Cardiac fibroblast (primary cell): Measurements from ENCODE around the gene RANBP3L.
A peak's percentile ranks its signal among the peaks of the same experiment; 100 is the strongest.
"Not testable (repeated sequence)": the region's sequence is repeated elsewhere in the genome, so short reads cannot be mapped to it uniquely, and the experiment has no call there.

Experiments
- DNase-seq, 2 donors: peaks; one replicate each; pipeline versions ENCODE4 v3.0.0 to v3.0.0-alpha.2; 2010; ENCODE audit warnings: low read depth in 2 of 2
- H3K4me3 ChIP-seq, 2 donors: replicated peaks in 1 of 2; 1 replicate in 1 of 2; 2 replicates in 1 of 2; pipeline ENCODE4 v1.5.1; 2011; ENCODE audit warnings: low read depth in 2 of 2, low read length in 2 of 2, mild to moderate bottlenecking in 2 of 2, moderate library complexity in 1 of 2
- TF ChIP-seq, protein P1 (sequence below): IDR thresholded peaks from one replicate; pipeline ENCODE4 v1.5.1; 2011; ENCODE audit warnings: low read depth, mild to moderate bottlenecking, low read length, inconsistent platforms

The RANBP3L gene

DNA sequence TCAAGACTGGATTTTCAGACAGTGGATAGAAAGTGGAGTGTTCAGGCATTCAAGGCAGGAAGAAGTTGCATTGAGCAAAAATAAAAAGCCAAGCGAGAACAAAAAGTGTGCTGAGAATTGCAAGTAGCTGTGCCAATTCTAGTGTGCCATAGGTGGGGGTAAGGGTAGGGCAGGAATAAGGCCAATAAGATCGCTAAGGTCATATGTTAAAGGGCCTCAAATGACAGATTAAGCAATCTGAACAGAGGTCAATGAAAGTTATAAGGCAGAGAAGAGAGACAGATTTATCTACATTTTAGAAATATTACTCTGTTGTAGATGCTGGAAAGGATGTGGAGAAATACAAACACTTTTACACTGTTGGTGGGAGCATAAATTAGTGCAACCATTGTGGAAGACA, 96.4 kb downstream of the RANBP3L start:
- H3K4me3 ChIP-seq: no peak overlapping the region
- TF ChIP-seq, protein P1, sequence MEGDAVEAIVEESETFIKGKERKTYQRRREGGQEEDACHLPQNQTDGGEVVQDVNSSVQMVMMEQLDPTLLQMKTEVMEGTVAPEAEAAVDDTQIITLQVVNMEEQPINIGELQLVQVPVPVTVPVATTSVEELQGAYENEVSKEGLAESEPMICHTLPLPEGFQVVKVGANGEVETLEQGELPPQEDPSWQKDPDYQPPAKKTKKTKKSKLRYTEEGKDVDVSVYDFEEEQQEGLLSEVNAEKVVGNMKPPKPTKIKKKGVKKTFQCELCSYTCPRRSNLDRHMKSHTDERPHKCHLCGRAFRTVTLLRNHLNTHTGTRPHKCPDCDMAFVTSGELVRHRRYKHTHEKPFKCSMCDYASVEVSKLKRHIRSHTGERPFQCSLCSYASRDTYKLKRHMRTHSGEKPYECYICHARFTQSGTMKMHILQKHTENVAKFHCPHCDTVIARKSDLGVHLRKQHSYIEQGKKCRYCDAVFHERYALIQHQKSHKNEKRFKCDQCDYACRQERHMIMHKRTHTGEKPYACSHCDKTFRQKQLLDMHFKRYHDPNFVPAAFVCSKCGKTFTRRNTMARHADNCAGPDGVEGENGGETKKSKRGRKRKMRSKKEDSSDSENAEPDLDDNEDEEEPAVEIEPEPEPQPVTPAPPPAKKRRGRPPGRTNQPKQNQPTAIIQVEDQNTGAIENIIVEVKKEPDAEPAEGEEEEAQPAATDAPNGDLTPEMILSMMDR: no peak
- DNase-seq: no peak

DNA sequence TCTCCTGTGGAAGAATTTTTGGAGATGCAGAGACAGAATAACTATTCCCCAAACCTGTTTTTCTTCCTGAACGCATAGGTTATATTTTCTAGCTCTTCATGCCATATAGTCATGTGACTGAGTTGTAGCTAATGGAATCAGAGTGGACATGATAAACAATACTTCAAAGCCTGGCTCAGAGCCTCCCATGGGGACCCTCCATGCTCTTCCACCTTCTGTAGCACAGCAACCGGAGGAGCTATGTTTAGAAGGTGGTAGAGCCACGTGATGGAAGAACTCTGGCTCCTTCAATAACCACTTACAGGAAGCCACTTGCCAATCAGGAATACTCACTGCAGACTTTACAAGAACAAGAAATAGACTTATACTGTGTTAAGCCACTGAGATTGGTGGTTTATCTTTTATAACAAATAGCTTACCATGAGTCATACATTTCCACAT, 99.2 kb downstream of the RANBP3L start:
- no peak overlapping the region for H3K4me3 ChIP-seq
- DNase-seq: peak; percentile 33 to 72
- TF ChIP-seq, protein P1: no peak

DNA sequence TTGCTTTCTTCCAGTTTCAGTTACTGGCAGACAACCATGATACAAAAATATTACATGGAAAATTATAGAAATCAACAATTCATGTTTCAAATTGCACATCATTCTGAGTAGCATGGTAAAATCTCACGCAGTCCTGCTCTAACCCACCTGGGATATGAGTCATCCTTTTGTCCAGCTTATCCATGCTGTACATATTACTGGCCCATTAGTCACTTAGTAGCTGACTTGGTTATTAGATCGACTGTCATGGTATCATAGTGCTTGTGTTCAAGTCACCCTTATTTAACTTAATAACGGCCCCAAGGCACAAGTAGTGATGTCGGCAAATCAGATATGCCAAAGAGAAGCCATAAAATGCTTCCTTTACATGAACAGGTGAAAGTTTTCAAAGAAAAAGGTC, 101.2 kb downstream of the RANBP3L start:
- DNase-seq: peak; percentile 49 to 92
- TF ChIP-seq, protein P1: no peak
- H3K4me3 ChIP-seq: no peak overlapping the region

DNA sequence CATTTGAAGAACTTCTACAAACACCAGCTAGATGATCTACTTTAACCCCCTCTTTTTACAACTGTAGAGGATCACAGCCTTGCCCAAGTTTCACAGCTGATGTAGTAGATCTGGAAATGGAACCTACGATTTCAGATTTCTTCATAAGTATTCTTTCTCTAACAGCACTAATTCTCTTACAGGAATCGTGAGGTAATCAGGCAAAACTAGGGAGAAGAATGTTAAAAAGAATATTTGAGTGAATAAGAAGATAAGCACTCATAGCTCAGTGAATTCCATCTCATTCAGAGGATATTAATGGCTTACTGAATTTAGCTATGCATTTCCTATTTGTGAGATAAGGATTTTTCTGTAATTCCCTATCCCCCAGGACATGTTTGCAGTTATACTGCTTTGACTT, 102.1 kb downstream of the RANBP3L start:
- TF ChIP-seq, protein P1: no peak
- DNase-seq: peak; percentile 35 to 81
- no peak overlapping the region for H3K4me3 ChIP-seq

DNA sequence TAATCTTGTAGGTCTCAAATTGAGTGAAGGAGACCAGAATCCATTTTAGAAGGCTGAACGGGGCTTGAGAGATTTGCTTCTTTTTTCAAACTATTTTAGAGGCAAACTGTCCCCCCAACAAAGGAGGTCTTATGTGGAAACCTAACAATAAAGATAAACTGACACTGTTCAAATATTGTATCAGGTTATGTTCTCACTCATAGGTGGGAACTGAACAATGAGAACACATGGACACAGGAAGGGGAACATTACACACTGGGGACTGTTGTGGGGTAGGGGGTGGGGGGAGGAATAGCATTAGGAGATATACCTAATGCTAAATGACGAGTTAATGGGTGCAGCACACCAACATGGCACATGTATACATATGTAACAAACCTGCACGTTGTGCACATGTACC, 102.9 kb downstream of the RANBP3L start:
- not testable (repeated sequence) for H3K4me3 ChIP-seq, DNase-seq
